HG03460 (cell line): Measurements from ENCODE around the gene AGFG2.
A peak's percentile ranks its signal among the peaks of the same experiment; 100 is the strongest.

Experiments used
- ATAC-seq: cut with Tn5 transposase; IDR thresholded peaks from one replicate; pipeline ENCODE4 v1.9.1; 2021; ENCODE audit not compliant: unreplicated experiment

AGFG2 gene

DNA sequence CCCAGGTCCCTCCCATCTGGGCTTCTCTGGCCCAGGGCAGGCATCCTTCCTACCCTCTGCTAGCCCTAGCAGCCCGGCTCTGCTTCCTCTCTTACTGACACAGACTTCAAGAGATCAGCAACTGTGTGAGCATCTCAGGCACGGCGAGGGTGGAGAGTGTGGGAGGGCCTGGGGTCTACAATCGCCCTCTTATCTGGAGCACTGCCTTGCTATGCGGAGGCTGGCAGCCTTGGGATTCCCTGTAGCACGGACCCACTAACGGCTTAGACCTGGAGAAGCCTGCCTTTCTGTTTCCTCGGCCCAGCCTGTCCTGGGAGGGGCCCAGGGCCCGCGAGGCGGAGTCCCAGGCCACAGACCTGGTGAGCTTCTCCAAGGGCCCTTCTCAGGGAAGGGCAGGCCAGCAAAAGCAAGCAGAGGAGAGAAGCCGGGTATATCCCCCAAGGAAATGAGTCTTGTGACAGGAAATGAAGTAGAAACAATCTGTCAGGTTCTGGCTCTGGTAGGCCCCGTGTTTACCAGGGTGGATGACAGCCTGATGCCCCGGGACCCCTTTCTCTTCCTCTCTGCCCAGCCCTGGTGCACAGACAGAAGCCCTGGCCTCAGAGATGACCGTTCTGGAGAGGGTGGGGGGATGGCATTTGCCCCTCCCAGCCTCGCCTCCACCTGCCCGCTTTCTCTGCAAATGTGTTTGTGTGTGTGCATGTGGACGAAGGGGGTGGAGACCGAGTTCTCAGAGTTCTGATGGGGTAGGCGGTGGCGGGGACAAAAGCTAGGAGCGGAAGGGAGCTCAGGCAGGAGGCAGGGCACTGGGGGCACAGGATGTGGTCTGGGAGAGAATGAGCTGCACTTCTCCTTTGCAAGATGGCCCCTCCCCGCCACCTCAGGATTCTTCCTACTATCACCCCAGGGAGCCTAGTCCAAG lies 44.4 kb downstream of the AGFG2 start:
- no peak for ATAC-seq

GRCh38 chr7:100584054-100584682 lies 45.2 kb downstream of the AGFG2 start:
- no peak for ATAC-seq

GRCh38 chr7:100584683-100585510 lies 45.9 kb downstream of the AGFG2 start:
- ATAC-seq, result no peak

DNA sequence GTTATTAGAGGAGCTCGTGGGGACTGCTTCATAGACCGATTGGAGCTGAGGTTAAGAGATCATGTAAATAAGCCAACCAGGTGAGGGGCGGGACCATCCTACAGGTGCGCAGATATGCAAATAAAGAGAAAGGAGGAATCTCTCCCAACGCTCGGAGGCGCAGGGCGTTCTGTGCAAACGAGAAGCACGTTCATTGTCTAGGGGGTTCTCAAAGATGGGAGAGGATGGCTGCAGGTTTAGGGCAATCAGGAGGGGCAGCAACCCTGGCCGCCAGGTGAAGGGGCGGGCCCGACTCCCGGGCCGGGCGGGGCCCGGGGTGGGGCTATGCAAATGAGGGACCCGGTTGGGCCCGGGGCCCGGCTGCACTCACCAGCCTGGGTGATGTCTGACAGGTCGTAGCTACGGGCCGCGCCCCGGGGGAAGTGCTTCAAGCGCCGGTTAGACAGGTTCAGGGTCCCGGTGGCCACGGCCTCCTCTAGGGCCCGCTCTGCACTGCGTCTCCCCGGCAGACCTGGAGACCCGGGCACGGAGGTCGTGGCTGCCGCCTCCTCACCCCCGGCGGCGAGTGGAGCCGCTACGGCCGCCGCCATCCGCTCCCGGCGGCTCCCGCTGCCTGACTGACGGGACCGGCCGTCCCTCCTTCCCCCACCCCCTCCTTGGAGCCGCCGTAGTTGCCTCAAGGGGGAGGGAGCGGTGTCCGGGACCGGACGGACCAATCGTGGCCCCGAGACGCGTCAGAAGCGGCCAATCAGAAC lies 46.7 kb downstream of the AGFG2 start, which contains the start of gene LRCH4:
LRCH4 (minus strand) TSS at position 619 of the 755 bp plus-strand sequence; CDS start at position 590, 29 bp downstream.
- peak; percentile 24 for ATAC-seq

DNA sequence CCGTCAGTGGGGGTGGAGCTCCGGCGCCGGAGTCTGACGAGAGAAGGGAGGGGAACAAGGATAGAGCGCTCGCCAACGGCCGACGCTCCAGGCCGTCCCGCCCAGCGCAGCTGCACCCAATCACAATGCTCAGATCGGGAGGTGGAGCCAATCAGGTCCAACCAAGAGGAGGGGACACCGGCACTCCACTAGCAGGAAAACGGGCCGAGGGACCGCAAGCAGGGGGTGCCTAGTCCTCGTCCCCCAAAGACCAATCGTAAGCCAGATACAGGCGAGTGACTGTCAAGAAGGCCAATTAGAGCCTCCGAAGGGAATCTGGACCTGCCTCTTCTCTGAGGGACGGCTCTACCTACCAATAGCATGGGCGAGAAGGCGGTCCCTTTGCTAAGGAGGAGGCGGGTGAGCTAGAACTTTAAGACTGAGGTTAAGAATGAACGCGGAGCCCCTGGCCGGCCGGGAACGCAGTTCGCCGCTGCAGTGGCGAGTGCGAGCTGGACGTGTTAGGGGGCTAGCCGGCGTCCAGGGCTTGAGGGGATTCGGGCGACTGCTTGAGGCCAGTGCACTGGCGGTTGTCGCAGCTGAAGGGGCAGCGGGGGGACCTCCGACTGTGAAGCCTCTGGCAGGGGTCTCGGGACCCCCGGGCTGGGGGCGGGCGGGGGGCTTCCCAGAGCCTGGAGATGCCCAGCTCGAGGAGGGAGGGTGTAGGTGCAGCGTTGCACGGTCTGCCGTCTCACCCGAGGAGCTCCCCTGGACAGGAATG lies 47.4 kb downstream of the AGFG2 start, which contains the start of gene FBXO24:
FBXO24 (plus strand) TSS at position 63 of the 760 bp plus-strand sequence; CDS start at position 361, 298 bp downstream.
- ATAC-seq, result peak; percentile 84

GRCh38 chr7:100588438-100588837 lies 49.4 kb downstream of the AGFG2 start:
- ATAC-seq, result no peak

GRCh38 chr7:100589341-100589947 lies 50.4 kb downstream of the AGFG2 start:
- no peak for ATAC-seq

DNA sequence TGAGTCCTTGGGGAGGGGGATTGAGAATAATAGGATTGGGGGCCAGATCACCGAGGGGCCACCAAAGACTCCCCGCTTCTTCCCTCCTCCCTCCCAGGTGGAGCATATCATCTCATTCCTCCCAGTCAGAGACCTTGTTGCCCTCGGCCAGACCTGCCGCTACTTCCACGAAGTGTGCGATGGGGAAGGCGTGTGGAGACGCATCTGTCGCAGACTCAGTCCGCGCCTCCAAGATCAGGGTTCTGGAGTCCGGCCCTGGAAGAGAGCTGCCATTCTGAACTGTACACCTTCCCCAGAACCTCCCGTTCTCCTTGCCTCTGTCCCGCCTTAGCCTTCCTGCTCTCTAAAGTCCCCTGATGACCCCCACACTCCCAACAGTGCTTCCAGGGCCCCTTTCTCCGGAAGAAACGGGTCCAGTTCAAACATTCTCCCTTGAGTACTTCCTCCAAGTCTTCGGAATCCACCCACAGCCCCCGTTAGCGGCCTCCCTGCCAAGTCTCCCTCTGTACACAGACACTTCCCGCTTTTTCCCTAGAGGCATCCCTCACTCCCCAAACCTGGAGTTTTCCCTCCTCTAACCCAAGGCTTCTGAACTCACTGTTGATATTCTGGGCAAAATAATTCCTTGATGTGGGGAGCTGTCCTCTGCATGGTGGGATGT lies 51.2 kb downstream of the AGFG2 start:
- no peak for ATAC-seq

DNA sequence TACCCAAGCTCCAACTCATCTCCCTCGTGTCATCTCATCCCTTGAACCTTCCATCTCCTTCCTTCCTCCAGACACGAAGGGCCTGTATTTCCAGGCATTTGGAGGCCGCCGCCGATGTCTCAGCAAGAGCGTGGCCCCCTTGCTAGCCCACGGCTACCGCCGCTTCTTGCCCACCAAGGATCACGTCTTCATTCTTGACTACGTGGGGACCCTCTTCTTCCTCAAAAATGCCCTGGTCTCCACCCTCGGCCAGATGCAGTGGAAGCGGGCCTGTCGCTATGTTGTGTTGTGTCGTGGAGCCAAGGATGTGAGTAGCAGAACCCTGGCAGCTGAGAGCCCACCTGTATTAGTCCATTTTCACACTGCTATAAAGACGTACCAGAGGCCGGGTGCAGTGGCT lies 52.6 kb downstream of the AGFG2 start:
- ATAC-seq, result no peak

- ATAC-seq, result no peak
Measured at GRCh38 chr7:100595188-100595587, 56.2 kb downstream of the AGFG2 start.

DNA sequence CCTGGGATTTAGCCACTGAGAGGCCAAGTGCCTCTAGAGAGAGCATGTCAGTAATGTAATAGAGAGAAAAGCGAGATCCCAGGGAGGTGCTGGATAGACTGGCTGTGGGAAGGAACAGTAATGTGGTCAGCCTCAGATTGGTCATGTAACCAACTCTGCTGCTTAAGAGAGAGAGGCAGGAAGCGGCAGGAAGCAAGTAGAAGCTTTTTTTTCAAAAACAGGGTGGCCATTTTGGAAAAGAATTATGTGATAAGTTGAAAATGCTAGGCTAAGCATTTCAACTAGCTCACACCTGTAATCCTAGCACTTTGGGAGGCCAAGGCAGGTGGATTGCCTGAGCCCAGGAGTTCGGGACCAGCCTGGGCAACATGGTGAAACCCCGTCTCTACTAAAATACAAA lies 59.4 kb downstream of the AGFG2 start:
- ATAC-seq, result no peak

DNA sequence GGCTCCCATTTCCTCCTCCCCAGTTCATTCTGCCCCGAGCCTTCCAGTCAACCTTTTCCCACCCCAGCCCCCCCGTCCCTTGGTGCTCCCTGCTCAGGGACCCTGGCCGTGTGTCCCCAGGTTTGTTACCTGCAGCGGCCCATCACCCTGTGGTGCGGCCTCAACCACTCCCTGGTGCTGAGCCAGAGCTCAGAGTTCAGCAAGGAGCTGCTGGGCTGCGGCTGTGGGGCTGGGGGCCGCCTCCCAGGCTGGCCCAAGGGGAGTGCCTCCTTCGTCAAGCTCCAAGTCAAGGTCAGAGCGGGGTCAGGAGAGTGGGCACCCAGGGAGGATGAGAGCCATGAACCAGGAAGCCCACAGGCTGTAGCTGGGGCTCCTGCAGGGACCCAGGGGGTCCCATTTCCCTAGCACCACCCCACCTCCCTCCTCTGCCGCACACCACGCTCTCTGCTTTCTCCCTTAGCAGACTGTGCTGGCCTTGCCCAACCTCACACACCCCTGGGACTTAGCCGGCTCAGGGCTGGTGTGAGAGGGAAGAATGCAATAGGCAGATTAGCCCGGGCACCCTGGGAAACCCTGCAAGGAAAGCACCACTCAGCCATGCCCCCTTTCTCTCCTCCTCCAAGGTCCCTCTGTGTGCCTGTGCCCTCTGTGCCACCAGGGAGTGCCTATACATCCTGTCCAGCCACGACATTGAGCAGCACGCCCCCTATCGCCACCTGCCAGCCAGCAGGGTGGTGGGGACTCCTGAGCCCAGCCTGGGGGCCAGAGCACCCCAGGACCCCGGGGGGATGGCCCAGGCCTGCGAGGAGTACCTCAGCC lies 61.1 kb downstream of the AGFG2 start:
- no peak for ATAC-seq

DNA sequence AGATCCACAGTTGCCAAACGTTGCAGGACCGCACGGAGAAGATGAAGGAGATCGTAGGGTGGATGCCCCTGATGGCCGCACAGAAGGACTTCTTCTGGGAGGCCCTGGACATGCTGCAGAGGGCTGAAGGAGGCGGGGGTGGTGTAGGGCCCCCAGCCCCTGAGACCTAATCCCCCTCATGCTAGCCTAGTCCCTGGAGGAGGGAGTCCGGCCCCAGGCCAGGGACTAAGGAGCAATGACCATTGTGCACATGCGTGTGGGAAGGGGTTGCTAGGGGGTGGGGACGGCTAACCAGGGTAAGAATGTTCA lies 61.7 kb downstream of the AGFG2 start:
- ATAC-seq, result no peak

- ATAC-seq, result no peak
Measured at GRCh38 chr7:100602889-100603725, 64.1 kb downstream of the AGFG2 start.

DNA sequence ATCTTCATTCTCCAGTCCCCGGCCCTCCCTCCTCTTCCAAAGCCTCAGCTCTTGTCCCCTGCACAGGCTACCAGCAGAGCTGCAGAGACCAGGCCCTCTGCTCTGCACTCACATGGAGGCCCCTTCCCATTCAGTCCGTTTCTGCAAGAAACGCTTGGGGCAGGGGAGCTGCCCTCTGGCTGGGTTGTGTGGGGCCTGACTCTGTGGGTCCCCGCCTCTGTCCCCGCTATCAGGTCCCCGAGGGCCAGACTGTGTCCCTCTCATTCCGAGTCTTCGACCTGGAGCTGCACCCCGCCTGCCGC lies 64.7 kb downstream of the AGFG2 start:
- no peak for ATAC-seq

DNA sequence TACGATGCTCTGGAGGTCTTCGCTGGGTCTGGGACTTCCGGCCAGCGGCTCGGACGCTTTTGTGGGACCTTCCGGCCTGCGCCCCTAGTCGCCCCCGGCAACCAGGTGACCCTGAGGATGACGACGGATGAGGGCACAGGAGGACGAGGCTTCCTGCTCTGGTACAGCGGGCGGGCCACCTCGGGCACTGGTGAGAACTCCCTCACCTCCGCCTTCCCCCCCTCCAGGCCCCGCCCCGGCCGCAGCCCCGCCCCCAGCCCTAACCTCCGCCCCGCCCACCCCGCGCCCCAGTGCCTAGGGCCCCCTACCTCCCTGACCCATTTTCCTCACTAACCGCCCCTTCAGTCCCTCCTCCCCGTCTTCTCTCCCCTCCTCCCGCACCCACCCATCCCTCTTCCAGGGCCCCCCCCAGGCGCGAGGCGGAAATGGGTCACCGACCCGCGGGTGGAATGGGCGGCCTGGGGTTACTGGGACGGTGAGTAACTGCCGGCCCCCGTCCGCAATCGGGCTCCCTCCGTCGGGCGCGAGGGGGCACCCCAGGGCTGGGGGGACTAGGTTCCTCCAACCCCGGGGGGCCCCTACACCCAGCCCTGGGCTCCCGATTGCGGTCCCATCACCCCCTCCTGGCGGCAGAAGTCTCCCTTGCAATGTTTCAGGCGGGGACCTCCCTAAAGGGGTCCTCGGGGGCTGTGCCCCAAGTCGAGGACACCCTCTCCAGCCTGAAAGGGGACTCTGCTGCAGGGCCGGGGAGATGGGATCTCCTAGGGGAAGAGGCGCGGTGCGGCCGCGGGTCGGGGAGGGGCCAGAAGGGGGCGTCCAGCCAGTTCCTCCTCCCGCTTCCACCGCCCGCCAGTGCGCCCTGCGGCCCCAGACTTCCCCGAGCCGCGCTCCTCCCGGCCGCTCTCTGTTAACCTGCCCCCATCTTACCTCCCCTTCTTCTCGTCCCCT lies 65.3 kb downstream of the AGFG2 start:
- peak; percentile 56 for ATAC-seq
